IPS-18c (cell line): ENCODE measurements around the gene PNO1.

ENCODE experiments used
- H3K4me3 ChIP-seq: 2 replicates; pipeline ENCODE4 v1.7.0; 2013; ENCODE audit warnings: low read depth, mild to moderate bottlenecking, low read length, moderate library complexity; ENCODE audit not compliant: insufficient read depth
- H3K9me3 ChIP-seq: one replicate; pipeline ENCODE4 v1.6.1; 2013; ENCODE audit warnings: mild to moderate bottlenecking, low read length, moderate library complexity; ENCODE audit not compliant: control insufficient read depth, insufficient read depth

The PNO1 gene

DNA sequence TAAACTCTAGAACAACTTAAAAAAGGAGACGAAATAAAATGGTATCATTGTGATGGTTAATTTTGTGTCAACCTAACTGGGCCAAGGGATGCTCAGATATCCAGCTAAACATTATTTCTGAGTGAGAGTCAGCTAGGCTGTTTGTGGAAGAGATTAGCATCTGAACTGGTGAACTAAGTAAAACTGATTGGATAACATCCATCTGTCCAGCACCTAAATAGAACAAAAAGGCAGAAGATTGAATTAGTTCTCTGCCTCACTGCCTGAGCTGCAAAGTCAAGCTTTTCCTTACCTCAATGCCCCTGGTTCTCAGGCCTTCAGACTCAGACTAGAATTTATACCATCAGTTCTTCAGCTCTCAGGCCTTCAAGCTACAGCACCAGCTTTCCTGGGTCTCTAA lies 64.6 kb downstream of the PNO1 start:
- H3K4me3 ChIP-seq, result no peak overlapping the region
- H3K9me3 ChIP-seq, result no peaks in the 10 kb centered on the region

DNA sequence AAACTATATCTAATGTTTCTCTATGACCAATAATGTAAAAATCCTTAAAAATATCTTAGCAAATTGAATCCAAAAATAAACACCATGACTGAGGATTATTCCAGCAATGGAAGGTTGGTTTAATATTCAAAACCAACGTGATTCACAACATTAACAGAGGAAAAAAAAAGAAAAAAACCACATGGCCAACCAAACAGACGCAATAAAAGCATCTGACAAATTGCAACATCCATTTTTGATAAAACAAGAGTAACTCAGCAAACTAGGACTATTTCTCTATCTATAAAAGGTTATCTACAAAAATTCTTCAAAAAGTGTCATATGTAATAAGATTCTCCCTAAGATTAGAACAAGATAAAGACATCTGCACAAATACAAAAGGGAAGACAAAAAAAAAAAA lies 65.7 kb downstream of the PNO1 start:
- Histone ChIP-seq H3K9me3 (no peaks in the 10 kb centered on the region), H3K4me3 (no peak overlapping the region)

DNA sequence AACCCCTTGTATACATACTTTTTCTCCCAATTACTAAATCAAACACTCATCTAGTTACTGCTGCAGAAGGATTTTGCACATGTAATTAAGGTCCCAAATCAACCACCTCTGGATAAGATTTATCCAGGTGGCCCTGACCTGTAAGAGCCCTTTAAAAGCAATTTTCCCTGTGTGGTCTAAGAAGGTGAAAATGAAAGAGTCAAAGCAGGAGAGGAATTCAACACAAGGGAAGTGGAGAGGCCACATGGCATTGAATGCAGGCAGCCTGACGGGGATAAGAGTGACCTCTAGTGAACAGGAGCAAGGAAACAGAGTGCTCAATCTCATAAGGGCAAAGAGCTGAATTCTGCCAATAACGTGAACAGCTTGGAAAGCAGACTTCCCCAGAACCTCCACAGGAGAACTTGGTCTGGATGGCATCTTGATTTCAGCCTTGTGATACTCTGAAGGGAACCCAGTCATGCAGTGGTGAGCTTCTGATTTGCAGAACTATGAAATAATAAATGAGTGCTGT lies 67.5 kb downstream of the PNO1 start:
- Histone ChIP-seq H3K9me3 (no peaks in the 10 kb centered on the region), H3K4me3 (no peak overlapping the region)
